Suppressor macrophage treated with lipopolysaccharide for 1 hour (primary cell): ENCODE results near the gene LDB3.
"Not testable (repeated sequence)": the region's sequence is repeated elsewhere in the genome, so short reads cannot be mapped to it uniquely, and the experiment has no call there.

ENCODE experiments used
- DNase-seq, 3 donors: peaks; one replicate each; pipeline ENCODE4 v3.0.0-alpha.2; 2020 to 2022

The LDB3 gene

DNA sequence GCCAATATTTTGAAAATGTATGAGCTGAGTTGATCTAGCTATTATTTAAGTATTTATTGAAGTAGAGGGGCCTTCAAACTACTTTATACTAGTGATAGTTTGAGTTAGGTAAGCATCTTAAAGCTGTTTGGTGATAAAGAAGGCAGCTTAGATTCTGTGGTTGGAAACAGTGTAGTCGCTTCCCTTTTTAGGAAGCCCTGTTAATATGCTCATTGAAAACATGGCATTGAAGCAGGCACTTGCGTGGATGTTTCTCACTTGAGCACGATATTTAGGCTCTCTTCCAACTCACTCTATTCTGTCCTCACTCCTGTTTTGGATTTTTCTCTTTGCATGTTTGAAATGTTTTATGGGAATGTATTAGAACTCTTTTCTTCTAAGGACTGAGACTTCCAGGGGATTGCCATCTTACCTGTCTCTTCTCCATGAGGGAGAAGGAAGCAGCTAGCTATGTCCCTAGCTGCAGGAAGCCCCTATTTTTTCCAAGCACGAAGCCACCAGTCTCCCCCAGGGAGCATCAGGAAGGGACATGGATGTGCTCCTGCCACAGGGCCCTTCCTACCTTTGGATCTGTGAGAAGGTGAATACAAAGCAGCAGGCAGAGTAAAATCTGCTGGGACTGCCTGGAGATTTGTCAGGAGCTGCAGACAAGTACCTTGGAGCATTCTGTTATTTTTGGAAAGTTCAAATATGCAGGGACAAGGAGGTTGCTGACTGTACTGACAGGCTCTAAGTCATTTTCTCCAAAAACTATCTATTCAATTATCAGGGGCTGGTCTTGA, 66.1 kb downstream of the LDB3 start:
- DNase-seq = no peak

DNA sequence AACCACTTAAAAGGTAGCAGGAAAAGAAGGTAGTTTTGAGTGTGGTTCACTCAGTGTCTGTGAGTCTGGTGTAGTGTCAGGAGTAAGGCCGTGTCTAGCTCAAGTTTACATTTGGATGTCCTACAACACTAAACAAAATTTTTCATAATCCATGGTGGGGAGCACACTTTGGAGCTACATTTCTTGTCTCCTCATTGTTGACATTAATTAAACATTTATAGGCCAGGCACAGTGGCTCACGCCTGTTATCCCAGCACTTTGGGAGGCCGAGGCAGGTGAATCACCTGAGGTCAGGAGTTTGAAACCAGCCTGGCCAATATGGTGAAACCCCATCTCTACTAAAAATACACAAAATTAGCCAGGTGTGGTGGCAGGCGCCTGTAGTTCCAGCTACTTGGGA, 67.0 kb downstream of the LDB3 start:
- not testable (repeated sequence) for DNase-seq

DNA sequence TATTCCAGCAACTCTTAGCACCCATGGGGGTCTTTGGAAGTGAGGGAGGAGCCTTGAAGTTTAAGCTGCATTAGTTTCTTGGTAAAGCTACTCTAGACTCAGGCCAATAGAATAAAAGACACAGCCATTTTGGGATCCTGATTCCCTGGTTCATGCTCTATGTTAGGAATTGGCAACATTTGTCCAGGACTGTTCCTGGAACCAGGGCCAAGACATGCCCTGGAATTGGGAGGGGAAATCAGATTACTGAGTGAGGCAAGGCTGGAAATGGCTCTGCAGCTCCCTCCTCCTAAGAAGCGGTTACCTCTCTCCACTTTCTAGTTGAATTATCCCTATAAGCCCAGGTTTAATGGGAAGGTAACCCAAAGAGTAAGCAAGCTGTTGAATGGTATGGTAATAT, 73.9 kb downstream of the LDB3 start:
- no peak for DNase-seq

DNA sequence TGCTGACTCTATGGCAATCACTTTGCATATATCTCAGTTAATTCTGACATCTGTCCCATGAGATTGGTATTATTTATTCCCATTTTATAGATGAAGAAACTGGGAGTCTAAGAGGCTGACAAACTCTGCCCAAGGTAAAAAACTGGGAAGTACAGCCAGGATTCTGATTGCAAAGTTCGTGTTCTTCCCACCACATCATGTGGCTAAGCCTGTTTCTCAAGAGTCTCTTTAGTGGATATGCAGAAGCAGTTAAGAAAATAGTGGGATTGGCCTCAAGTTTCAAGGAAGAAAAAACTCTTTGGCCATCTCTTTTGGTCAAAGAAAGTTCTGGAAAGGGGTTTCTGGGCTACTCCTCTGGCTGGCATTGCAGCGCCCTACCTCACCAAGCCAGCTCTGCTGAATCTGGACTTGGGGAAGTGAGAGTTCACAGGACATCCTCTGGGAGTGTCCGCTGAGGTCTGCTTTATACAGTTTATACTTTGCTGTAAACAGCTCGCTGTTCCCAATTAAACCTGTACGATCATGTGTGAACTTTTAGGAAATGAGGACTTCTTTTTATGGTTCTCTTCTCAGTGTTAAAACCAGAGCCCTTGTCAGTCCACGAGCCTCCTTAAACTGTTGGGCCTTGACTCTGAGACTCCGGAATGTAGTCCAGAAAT, 75.9 kb downstream of the LDB3 start:
- DNase-seq = peak in 2 of 3 donors; percentile 26 to 33

DNA sequence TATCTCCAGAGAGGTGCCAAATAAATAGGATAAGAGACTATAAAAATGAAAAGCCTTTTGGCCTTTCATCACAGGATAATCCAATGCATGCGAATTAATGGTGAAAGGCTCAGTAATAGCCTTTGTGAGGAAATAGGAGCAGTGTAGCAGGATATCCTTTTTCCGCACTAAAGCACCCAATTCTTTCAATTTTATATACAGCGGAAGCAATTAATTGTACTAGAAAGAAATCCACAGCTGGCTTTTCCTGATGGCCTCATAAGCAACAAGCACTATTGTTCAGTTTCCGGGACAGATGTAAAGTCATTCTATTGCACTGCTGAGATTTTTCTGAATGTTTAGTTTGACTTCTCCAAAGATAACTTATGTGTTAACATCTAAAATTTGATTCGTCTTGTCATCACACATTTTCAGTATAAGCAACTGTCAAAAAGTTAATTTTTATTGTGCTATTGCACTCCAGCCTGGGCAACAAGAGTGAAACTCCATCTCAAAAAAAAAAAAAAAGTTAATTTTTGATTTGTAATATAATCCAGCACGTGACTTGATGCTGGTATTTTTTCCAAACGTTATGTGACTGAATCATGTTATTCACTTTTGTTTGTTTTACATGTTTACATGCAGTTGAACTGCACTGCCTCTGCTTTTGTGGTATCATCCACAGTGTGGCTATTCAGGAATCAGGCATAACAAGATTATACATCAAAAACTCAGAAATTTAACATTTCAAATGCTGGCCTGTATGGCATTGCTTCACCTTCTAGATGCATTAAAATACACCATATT, 79.7 kb downstream of the LDB3 start:
- DNase-seq = no peak

DNA sequence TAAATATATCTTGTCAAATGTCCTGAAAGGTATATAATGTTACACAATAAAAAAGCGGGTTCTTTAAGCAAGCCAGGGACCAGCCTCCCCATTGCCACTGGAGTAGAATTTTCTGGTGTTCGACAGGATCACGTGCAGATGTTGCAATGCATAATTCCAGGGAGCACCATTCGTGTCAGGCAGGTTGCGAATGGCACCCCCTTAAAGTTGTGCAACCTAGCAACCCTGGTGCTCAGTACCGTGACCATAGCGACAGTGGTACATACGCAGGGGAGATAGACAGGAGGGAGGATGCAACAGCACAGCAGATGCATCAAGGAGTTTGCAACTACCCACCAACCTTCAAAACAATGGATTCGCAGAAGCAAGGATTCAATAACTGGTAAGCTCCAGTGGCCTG, 81.5 kb downstream of the LDB3 start:
- DNase-seq = no peak

DNA sequence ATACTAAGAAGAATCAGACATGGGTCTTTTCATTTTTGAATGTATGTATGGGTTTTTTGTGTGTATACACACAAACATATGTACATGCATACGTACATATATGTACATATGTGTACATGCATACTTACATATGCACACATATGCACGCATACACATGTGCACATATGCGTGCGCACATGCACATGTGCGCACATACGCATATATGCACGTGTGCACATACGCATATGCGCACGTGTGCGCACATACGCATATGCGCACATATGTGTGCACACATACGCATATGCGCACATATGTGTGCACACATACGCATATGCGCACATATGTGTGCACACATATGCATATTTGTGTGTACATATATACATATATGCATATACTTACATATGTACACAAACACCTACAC, 83.2 kb downstream of the LDB3 start:
- DNase-seq = no peak

DNA sequence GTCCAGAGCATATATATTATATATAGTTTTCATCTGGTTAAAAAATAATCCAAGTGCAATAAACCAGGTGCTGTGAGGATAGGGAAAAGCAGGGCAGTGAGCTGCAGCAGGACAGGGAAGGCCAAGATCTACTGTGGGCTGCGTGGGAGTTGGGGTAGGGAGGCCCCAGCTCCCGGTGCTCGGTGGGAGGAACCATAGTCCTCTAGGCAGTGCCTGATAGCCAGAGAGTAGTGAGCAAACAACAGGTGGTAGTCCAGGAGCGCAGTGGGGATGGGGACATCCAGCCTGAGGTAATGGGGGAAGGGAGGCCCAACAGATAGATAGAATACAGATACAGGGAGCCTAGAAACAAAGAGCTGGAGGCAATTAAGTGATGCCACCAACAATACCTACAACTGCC, 84.0 kb downstream of the LDB3 start:
- DNase-seq = no peak

DNA sequence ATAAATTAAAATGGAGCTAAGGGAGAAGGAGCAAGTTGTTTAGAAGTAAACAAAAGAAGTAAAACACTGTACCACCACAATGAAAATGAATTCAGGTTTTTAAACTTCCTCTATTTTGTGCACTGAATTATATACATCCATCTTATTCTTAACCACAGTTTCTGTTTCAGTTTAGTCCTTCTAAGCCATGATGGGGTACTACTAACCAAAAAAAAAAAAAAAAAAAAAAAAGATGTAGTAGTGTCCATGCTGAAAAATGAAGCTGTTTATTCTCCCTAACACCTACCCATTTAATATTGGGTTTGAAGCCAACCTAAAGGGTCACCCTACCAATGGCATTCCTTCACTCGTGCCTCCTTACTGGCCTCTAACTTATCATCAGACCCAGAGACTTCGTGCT, 84.7 kb downstream of the LDB3 start:
- no peak for DNase-seq

DNA sequence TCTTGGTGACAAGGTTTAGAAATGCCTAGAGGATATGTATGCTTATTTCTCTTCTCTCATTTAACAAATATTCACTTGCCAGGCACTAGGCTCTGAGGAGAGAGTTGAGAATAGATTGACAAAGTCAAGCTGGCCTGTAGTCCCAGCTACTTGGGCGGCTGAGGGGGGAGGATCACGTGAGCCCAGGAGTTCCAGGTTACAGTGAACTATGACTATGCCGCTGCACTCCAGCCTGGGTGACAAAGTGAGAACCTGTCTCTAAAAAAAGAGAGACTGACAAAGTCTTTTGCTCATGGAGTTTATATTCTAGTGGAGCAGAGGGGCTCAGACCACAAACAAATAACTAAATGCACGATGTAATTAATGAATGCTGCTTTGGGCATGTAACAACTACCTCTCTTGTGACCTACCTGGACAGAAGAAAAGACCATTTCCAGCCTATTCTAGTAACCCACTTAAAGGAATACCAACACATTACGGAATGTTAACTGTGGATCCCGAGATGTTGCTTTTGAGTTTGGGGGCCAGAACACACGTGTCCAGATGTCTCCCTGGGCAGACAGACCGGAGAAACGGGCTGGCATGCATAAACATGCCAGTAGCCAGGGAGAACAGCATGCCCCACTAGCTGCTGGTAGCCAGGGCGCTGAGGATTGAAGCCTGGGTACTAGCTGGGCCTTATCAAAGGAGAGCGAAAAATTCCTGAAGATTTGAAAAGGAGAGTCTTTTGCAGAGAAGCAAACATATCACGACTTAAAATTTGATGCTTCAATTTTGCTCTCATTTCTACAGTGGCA, 85.5 kb downstream of the LDB3 start:
- no peak for DNase-seq

DNA sequence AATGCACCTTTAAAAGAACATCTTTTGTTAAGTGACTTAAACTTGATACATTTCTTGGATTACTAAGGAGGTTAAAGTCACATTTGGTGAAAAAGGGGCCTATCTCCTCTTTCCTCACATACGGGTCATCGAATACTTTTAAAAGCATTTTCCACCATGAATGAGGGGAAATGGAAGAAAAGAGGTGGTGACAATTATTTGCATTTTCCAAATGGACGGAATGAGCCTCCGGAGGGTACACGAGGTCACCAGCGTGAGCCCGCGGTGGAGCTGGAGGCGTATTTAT, 87.1 kb downstream of the LDB3 start:
- peak in 2 of 3 donors; percentile 48 to 60 for DNase-seq

DNA sequence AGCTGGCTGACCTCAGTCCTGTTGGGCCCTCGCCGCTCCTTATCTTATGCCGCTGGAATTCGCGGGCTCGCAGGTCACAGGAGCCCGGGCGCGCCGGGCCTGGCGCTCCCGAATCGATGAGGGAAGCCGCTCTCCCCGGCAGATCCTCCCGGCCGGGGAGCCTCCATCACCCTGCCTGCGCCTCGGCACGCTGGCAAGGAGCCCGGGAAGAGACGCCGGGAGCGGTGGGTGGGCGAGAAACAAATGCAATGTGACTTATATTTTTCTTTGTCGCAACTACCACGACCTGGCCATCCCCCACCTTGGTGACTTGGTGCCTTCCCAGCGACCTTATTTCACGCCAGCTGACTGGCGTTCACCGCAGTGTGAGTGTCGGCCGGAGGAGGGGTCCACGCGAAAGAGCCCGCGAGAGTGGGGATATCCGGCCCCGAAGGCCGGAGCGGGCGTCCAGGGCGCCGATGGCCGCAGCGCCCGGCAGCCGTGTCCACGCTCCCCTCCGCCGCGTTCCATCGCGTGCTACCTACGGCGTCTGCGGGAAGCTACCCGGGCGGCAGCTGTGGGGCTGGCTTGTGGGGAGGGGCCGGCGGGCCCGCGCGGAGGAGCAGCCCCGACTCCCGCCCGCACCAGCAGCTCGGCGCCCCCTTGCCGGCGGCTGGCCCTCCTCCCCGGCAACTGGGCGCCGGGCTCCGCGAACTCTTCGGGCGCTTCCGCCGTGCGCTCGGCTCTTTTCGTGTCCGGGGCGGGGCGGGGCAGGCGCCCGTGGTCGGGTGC, 87.6 kb downstream of the LDB3 start:
- DNase-seq = peak; percentile 84 to 96 (median 93)

DNA sequence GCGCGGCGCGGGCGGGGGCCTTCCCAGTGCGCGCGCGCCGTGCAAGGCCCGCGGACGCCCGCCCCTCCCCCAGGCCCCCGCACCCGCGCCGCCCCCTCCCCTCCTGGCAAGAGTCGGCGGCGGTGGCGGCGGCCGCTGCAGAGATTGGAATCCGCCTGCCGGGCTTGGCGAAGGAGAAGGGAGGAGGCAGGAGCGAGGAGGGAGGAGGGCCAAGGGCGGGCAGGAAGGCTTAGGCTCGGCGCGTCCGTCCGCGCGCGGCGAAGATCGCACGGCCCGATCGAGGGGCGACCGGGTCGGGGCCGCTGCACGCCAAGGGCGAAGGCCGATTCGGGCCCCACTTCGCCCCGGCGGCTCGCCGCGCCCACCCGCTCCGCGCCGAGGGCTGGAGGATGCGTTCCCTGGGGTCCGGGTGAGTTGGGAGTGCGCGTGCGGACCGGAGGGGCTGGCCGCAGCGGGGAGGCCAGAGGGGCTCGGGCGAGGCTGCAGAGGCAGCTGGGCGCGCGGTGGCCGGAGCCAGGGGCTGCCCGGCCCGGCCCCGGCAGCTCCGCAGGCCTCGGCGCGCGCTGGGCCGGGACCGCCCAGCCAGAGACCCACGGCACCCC, 88.3 kb downstream of the LDB3 start, which contains the start of gene BMPR1A:
Gene BMPR1A (plus strand): TSS at position 109 of the 602 bp plus-strand sequence. CDS start 119,400 bp downstream, outside the sequence.
- DNase-seq = peak in 1 of 3 donors; percentile 32

DNA sequence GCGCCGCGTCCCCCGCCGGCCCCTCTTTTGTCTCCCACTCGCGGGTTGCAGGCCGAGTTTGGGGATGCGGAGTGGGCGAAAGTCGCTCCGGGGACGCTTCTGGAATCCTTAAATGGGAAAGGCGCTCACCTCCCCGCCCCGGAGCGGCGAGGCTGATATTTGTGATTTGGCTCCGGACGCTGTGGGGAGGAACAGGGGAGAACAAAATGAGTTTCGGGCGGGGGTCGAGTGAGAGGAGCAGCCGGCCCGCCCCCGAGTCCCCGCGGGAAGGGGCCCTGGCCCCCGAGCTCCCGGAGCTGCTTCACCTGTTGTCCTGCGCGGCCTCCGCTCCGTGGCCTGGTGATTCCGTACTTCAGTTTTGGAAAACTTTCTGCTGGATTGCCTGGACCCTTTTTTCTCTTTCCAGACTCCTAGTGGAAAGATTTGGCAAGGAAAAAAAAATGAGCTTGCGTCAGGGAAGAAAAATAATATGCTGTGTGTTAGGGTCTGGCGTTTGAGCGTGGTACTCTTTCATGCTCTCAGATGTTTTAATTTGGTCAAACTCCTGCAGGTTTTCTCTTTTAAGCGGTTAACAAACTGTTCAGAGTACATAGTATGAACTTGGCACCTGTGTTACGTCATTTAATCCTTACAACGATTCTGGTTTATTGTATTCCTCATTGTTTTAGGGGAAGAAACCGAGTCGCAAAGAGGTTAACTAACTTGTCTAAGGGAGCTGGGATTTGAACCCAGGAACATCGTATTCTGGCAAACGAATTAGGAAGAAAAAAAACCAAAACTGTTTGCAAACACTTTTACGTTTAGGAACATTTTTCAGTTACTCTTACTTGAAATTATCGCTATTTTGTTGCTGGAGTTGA, 89.0 kb downstream of the LDB3 start:
- DNase-seq = no peak

DNA sequence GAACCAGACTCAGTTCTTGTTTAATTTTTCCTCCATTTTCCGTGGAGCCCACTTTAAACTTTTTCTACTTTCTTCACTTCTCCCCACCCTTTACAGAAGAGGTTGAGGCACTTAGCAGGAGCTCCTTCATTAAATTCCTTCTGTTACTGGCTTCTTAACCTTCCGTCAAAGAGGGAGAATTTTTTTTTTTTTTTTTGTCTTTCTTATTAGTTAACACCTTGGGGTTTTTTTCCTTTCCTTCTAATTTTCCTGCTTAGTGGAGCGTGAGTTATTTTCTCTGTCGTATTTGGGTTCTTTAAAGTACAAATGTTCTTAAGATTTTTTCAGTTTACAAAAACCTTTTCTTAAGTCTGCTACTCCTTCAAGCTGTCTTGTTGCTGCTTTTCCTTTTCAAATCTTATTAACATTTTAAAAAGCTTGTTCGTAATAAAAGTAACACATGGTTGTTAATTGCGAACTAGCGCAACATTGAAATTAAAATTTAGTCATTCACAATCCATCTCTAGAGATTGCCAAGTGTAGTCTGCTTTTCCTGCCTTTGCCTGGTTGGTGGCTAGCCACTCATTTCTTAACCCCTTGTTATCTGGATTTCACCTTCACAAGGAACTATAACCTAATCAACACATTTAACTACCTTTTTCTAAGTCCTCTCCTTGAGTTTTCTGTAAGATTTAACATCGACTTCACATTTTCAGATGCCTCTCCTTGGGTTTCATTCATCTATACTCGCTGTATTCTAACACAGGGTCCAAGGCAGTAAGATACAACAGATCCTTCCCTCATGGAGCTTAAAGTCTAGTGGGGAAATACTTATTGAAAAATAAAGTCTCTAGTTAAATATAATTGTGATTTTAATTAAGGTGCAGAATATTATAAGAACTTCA, 90.1 kb downstream of the LDB3 start:
- no peak for DNase-seq

DNA sequence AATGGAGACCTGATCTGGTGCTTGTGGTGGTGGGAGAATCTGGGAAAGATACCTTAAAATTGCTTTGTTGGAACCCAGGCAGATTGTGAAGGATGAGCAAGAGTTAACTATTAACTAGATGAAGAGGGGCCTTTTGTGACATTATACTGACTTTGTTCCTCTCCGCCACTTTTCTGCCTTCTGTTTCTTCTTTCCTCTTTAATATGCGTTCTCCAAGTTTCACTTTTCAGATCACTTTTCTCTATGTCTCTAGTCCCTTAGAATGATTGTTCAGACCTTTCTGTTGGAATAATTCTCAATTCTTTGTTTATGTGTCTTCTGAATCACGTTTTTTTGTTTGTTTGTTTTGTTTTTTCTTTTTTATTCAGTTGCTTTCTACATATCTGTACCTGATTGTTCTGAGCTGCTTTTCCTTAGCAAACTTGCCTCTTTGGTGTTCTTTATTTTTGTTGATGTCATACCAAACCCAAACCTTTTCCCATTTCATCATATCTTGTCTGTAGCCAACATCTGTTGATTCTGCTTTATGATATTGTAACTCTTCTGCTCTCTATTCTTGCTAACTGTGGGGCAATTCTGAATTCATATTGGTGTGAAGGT, 90.9 kb downstream of the LDB3 start:
- DNase-seq = peak in 1 of 3 donors; percentile 10

DNA sequence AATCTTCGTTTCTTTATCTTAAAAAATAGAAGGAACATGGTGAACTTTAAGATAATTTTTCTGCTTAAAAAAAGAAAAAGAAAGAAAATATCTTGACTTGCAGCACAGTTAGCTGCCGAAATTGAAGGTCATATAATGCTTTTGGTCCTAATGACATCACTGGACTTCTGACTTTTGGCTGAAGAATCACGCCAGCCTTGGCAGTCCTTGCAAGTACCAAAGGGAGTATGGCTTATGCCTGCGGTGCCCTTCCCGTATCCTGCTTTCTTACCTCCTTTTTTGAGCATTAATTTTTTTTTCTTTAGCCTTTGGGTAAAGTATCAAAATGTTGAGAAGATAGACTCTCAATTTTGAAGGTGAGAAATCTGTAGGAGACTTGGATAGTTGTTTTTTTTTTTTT, 95.1 kb downstream of the LDB3 start:
- no peak for DNase-seq

DNA sequence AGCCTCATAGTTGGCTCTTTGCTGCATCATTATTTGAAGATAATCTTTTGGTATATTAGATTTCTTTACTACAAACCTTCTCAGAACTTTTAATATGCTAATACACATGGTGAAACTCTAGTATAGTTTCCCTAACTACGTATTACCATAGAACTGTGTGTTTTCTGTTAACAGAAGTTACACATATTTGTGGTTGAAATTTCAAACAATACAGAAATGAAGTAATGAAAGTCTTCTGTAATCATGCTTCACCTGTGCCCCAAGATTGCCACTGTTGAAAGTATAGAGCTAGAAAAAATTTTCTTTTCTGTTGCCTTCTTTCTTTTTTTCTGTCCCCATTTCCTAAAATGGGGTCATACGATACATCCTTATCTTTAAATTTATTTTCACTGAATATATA, 97.2 kb downstream of the LDB3 start:
- DNase-seq = no peak

DNA sequence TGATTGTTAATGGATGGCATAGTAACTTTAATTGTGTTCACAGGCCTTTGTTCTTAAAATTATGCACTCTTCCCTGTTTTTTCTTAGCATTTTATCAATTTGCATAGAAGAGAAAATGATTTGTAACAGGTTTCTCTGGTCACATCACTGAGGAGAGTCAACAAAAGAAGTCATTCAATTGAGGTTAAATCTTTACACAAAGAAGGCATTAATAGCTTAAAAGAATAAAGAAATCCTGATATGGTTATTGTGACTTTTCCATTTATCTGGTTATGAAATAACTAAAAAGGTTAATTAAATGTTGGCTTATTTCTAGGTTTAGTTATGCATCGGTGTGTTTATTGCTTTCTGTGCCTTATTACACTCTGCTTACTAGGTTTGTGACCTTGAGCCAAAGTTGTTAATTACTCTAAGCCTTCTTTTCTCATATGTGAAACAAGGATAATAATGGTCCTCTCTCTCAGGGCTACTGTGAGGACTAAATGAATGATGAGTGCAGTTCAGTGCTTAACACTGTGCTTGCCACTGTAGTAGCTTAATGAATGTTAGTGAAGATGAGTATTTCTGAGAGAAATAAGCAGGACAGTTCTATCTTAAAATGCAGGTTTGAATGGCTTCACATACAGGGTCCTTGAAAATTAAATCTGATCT, 100.2 kb downstream of the LDB3 start:
- no peak for DNase-seq
